HG03378 (cell line): Measurements from ENCODE around the gene PSORS1C1.
"Not testable (repeated sequence)": the region's sequence is repeated elsewhere in the genome, so short reads cannot be mapped to it uniquely, and the experiment has no call there.

Source experiments
- ATAC-seq: cut with Tn5 transposase; IDR thresholded peaks from one replicate; pipeline ENCODE4 v1.9.1; 2021; ENCODE audit warnings: mild to moderate bottlenecking, moderate library complexity; ENCODE audit not compliant: unreplicated experiment

PSORS1C1 gene, protein sequence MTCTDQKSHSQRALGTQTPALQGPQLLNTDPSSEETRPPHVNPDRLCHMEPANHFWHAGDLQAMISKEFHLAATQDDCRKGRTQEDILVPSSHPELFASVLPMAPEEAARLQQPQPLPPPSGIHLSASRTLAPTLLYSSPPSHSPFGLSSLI

GRCh38 chr6:31114541-31114878 is at the start of gene PSORS1C1:
Gene PSORS1C1, plus strand, starts transcription at chr6:31114800. Its CDS starts 14,833 bp downstream, at chr6:31129633.
- ATAC-seq: no peak

DNA sequence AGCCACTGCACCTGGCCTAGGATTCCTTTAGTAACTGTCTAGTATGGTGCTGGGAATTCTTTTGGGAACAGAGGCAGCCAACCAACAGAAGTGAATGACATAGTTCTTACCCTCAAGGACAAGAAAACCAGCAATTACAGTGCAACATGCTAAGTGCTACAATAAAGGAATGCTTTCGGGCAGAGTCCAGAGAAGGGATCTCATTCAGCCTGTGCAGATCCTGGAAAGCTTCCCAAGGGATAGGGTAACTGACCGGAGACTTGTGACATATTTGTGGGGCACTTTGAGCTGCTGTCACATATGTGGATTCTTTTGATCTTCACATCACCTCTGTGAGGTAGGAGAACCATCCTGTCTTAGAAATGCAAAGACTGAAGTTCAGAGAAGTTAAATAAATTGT is 49.0 kb upstream of the PSORS1C1 start:
- ATAC-seq: no peak

- ATAC-seq: not testable (repeated sequence)
Measured at GRCh38 chr6:31067028-31067427, 47.6 kb upstream of the PSORS1C1 start.

GRCh38 chr6:31067891-31068668 is 46.5 kb upstream of the PSORS1C1 start:
- ATAC-seq: not testable (repeated sequence)

GRCh38 chr6:31068669-31069340 is 45.8 kb upstream of the PSORS1C1 start:
- ATAC-seq: peak; percentile 56

- ATAC-seq: no peak
Measured at GRCh38 chr6:31070711-31071197, 43.8 kb upstream of the PSORS1C1 start.

DNA sequence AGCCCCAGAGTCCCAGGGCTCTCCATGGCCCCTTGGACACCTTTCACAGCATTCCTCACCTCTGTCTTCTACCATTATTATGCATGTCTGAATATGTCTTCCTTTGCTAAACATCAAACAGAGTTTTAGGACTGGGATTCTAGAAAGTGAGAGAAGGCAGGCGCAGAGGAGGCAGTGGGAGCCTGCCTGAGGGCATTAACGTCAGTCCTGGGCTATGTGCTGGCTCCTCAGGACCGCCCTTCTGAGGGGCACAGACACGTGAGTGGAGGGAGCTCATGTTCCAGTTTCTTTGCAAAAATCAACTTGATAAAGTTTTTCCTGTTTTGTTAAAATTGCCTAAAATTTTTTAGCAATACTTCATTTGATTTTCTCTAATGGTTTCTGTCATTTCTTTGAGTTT is 40.2 kb upstream of the PSORS1C1 start:
- no peak for ATAC-seq

- no peak for ATAC-seq
Measured at GRCh38 chr6:31075528-31075927, 39.1 kb upstream of the PSORS1C1 start.

- no peak for ATAC-seq
Measured at GRCh38 chr6:31076611-31077010, 38.0 kb upstream of the PSORS1C1 start.

- no peak for ATAC-seq
Measured at GRCh38 chr6:31079656-31080261, 34.8 kb upstream of the PSORS1C1 start.

- no peak for ATAC-seq
Measured at GRCh38 chr6:31081872-31082271, 32.7 kb upstream of the PSORS1C1 start.

GRCh38 chr6:31083742-31084354 is 30.8 kb upstream of the PSORS1C1 start:
- ATAC-seq: no peak

DNA sequence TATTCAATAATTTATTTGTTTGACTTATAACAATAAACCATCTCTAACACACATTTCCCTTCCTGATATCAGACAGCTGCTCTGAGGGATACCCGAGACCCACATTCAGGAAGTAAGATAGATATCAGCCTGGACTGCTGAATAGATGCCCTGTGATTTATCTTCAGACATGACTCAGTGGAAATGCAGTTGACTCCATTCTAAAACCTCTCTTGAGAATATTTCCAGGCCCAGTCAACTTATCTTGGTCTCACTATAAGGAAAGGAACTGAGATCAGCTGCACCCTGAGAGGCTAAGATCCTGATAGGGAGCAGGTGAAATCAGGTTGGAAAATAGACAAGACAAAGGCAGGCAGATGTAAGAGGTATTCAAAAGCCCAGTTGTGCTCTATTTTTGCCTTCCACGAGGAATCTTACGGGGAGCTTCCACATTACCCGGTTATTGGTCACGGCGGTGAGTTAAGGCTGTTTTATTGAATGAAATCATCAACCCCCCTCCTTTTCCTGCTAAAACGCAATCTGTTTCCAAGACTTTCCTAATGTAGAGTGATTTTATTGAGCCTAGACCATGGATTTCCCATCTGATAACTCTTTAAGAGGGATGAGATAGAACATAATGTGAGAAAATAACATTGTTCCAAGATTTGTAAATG is 27.7 kb upstream of the PSORS1C1 start:
- ATAC-seq: no peak

GRCh38 chr6:31087494-31088089 is 27.0 kb upstream of the PSORS1C1 start:
- no peak for ATAC-seq

- ATAC-seq: no peak
Measured at GRCh38 chr6:31090275-31090972, 24.2 kb upstream of the PSORS1C1 start.

DNA sequence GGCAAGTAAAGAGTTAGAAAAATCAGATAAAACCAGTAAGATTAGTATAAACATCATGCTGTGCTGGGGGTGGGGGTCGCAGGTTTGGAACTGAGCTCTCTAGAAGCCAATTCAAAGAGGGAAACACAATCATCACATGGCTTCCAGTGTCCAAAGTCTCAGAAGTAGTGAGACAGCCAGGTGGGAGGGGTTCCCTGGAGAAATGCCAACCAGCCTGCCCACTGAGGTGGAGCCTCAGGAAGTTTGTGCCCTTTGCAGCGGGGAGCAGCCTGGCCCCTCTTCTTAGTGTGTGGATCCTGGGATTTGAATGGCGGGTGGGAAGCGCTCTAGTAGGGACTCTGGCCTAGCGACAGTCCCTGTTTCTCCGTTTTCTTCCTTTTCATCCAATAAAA is 23.6 kb upstream of the PSORS1C1 start:
- no peak for ATAC-seq

DNA sequence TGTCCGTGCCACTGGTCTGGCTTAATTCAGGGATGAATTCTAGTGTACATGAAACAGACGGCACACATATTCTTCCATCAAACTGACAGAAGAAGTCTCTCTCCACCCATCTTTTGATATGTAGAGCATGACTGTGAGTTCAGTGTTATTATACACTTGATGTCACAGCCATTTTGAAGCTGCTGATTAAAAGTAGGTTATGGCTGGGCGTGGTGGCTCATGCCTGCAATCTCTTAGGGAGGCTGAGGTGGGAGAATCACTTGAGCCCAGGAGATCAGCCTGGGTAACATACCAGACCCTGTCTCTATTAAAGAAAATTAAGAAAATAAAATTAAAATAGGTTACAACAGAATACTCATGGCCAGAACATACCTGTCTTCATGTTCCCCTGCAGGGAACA is 22.9 kb upstream of the PSORS1C1 start:
- no peak for ATAC-seq

DNA sequence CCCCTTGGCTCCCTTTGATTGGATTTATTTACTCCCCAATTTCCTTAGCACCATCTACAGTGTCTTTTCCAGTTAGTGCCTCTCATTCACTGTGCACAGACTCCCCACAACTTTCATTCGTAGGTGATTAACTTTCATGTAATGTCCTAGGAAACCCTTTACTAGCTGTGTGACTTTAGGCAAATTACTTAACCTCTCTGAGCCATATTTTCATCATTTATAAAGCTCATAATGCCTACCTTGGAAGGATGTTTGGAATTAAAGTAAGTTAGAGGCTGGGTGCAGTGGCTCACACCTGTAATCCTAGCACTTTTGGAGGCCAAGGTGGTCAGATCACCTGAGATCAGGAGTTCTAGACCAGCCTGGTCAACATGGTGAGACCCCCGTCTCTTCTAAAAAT is 22.4 kb upstream of the PSORS1C1 start:
- ATAC-seq: no peak

DNA sequence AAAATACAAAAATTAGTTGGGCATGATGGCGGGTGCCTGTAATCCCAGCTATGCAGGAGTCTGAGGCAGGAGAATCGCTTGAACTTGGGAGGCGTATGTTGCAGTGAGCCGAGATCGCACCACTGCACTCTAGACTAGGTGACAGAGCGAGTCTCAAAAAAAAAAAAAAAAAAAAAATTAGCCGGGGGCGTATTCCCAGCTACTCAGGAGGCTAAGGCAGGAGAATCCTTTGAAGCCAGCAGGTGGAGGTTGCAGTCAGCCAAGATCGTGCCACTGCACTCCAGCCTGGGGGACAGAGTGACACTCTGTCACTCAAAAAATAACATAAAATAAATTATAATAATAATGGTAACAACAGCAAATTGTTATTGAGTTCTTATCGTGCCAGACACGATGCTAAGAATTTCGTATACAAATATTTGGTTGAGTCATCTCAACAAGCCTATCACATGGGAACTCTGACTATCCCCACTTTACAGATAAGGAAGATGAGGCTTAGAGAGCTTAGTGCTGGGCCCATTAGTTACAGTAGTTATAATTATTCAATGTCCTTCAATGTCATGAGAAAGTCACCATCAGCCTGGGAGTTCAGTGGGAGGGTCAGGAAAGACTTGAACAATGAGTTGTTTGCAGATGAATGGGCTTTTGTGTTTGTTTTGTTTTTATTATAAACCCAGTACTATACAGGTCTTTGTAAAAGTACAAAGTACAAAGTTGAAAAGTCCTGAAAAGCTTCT is 21.7 kb upstream of the PSORS1C1 start:
- no peak for ATAC-seq
